ENCODE results near the gene TTC33.

Gene TTC33

DNA sequence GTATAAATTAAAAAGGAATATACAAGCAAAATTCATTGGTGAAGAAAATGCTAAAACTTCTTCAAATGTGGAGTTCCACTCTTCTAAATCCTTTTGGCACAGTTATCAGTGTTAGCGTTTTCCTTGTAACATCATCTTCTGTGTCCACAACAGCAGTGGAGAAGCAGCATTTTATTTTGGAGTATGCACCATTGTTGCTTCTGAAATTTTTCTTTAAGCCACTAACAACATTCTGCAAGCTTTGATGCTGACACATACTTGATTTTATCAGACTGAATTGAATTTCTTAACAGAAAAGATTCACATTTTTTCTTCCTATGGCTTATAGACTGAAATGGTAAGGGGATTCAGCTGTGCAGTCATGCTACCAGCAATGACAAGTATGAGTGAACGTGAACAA is 136.8 kb downstream of the TTC33 start:
- no peaks in the 10 kb centered on the region for H3K9me3 ChIP-seq (ENCODE audit: insufficient read depth, low read length)
- H3K27me3 ChIP-seq (ENCODE audit: low read length), result no peaks in the 10 kb centered on the region
- H3K79me2 ChIP-seq (ENCODE audit: insufficient read depth, low read length), result no peaks in the 10 kb centered on the region
- H2AFZ ChIP-seq (ENCODE audit: low read depth, low read length, severe bottlenecking), result no peak overlapping the region
- H3K4me3 ChIP-seq (ENCODE audit: insufficient read depth, low read length, poor library complexity, severe bottlenecking), result no peak overlapping the region
- no peak overlapping the region for H3K9ac ChIP-seq (ENCODE audit: low read length)
- TF ChIP-seq EZH2phosphoT487 (conservative IDR thresholded peaks at IDR 0.05; ENCODE audit: low read length), result no peak
- TF ChIP-seq, protein P1, sequence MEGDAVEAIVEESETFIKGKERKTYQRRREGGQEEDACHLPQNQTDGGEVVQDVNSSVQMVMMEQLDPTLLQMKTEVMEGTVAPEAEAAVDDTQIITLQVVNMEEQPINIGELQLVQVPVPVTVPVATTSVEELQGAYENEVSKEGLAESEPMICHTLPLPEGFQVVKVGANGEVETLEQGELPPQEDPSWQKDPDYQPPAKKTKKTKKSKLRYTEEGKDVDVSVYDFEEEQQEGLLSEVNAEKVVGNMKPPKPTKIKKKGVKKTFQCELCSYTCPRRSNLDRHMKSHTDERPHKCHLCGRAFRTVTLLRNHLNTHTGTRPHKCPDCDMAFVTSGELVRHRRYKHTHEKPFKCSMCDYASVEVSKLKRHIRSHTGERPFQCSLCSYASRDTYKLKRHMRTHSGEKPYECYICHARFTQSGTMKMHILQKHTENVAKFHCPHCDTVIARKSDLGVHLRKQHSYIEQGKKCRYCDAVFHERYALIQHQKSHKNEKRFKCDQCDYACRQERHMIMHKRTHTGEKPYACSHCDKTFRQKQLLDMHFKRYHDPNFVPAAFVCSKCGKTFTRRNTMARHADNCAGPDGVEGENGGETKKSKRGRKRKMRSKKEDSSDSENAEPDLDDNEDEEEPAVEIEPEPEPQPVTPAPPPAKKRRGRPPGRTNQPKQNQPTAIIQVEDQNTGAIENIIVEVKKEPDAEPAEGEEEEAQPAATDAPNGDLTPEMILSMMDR (IDR thresholded peaks at IDR 0.05; ENCODE audit: insufficient read depth, low read length, poor library complexity, severe bottlenecking), result no peak
- no peak overlapping the region for H3K27ac ChIP-seq (ENCODE audit: low read depth, low read length)
- no peaks in the 10 kb centered on the region for H3K9me2 ChIP-seq (replicated peaks; ENCODE audit: insufficient read depth, low read length)
- H3K4me2 ChIP-seq (ENCODE audit: low read depth, low read length, poor library complexity, severe bottlenecking), result no peak overlapping the region
- no peaks in the 10 kb centered on the region for H4K20me1 ChIP-seq (ENCODE audit: low read depth, low read length)
- H3F3A ChIP-seq (ENCODE audit: insufficient read depth), result no peaks in the 10 kb centered on the region
- no peaks in the 10 kb centered on the region for H3K36me3 ChIP-seq (ENCODE audit: low read length)

DNA sequence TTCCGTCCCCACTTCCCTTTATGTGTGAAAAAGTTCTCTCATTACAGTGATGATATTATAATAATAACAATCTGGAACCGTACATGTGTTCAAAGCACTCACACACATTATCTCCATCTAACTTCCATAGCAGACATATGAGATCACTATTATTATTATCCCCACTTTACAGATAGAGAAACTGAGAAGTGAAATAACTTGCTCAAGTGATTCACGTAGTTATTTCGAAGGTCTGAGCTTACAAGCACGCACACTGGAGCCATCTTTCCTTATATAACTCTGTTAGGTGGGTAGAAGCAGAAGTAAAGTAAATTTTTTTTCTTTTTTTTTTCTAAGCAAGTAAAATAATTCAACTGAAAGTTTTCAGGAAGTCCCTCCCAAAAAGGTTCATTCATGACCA is 139.0 kb downstream of the TTC33 start:
- Histone ChIP-seq H3K4me3 (ENCODE audit: insufficient read depth, low read length, poor library complexity, severe bottlenecking) (no peak overlapping the region), H3K27ac (ENCODE audit: low read depth, low read length) (no peak overlapping the region), H3K9me3 (ENCODE audit: insufficient read depth, low read length) (no peaks in the 10 kb centered on the region), H2AFZ (ENCODE audit: low read depth, low read length, severe bottlenecking) (no peak overlapping the region), H3K4me2 (ENCODE audit: low read depth, low read length, poor library complexity, severe bottlenecking) (no peak overlapping the region), H3K27me3 (ENCODE audit: low read length) (no peaks in the 10 kb centered on the region), H3K36me3 (ENCODE audit: low read length) (no peaks in the 10 kb centered on the region), H3K9ac (ENCODE audit: low read length) (no peak overlapping the region), H3K79me2 (ENCODE audit: insufficient read depth, low read length) (no peaks in the 10 kb centered on the region), H3F3A (ENCODE audit: insufficient read depth) (no peaks in the 10 kb centered on the region), H4K20me1 (ENCODE audit: low read depth, low read length) (no peaks in the 10 kb centered on the region), H3K9me2 (replicated peaks; ENCODE audit: insufficient read depth, low read length) (no peaks in the 10 kb centered on the region)
- TF ChIP-seq, protein P1 (IDR thresholded peaks at IDR 0.05; ENCODE audit: insufficient read depth, low read length, poor library complexity, severe bottlenecking), result no peak
- TF ChIP-seq EZH2phosphoT487 (conservative IDR thresholded peaks at IDR 0.05; ENCODE audit: low read length), result no peak

DNA sequence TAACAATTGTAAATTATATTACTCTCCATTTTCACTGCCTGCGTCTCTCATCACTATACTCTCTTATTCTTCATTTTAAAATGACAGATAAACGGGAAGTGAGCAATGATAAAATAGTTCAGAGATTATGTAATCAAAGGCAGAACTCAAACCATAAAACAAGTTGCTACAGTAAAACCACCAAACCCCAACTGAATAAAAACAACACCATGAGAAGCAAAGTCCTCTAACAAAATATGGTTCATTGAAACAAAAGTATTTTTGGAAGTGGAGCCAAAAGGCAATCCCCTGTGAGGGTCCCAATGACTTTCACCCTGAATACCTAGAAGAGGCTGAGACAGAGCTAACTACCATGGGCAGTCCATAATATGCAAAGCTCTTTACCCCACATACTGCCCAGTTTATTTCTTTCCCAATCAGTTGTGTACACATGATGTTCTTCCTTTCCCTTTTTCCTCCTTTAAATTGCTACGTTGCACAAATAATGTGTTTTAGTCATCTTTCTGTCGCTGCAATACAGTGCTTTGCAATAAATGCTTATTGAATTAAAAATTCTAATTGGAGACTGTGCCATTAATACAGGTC is 140.1 kb downstream of the TTC33 start:
- Histone ChIP-seq H3K9ac (ENCODE audit: low read length) (no peak overlapping the region), H2AFZ (ENCODE audit: low read depth, low read length, severe bottlenecking) (no peak overlapping the region)

More for the DNA sequence above, 140.1 kb downstream of the TTC33 start:
- Histone ChIP-seq H3K9me2 (replicated peaks; ENCODE audit: insufficient read depth, low read length) (no peaks in the 10 kb centered on the region), H3K27me3 (ENCODE audit: low read length) (no peaks in the 10 kb centered on the region), H4K20me1 (ENCODE audit: low read depth, low read length) (no peaks in the 10 kb centered on the region), H3K79me2 (ENCODE audit: insufficient read depth, low read length) (no peaks in the 10 kb centered on the region), H3K9me3 (ENCODE audit: insufficient read depth, low read length) (no peaks in the 10 kb centered on the region), H3K4me3 (ENCODE audit: insufficient read depth, low read length, poor library complexity, severe bottlenecking) (no peak overlapping the region), H3K27ac (ENCODE audit: low read depth, low read length) (no peak overlapping the region), H3K4me2 (ENCODE audit: low read depth, low read length, poor library complexity, severe bottlenecking) (no peak overlapping the region), H3K36me3 (ENCODE audit: low read length) (no peaks in the 10 kb centered on the region), H3F3A (ENCODE audit: insufficient read depth) (no peaks in the 10 kb centered on the region)
- no peak for TF ChIP-seq EZH2phosphoT487 (conservative IDR thresholded peaks at IDR 0.05; ENCODE audit: low read length)
- TF ChIP-seq, protein P1 (IDR thresholded peaks at IDR 0.05; ENCODE audit: insufficient read depth, low read length, poor library complexity, severe bottlenecking), result no peak

Measured in SU-DHL-6 (cell line).